Neural cell (in vitro differentiated cells): Measurements from ENCODE around the gene CDC42BPB.

ENCODE experiments used
- MXI1 ChIP-seq: fragments of 450-650 bp; conservative IDR thresholded peaks from 2 replicates; pipeline ENCODE4 v1.6.1; 2014; ENCODE audit warnings: antibody characterized with exemption, mild to moderate bottlenecking; ENCODE audit not compliant: poor library complexity, severe bottlenecking
- TAF1 ChIP-seq: IDR thresholded peaks from 2 replicates; pipeline ENCODE4 v1.6.1; 2012; ENCODE audit warnings: low read depth
- TF ChIP-seq, protein P1 (sequence below): fragments of 450-650 bp; IDR thresholded peaks from 2 replicates; pipeline ENCODE4 v1.5.1; 2014; ENCODE audit warnings: antibody characterized with exemption, mild to moderate bottlenecking, moderate library complexity; ENCODE audit not compliant: poor library complexity, severe bottlenecking

DNA sequence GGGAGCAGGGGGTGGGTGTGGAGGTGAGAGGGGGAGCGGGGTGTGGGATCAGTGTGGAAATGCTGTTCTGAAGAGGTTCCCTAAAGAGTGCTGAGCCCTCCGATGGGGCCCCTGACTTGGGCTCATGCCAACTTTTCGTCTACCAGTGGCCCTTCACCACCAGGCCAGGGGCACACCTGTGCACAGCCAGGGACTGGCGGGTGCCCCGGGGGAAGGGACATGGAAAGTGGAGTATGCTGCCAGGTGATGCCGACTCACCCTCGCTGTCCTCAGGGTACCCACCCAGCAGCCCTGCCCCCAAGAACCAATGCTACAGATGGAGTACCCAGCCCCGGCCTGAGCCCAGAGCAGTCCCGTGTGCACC lies 108.7 kb downstream of the CDC42BPB start:
- no peak for TF ChIP-seq TAF1
- TF ChIP-seq, protein P1, sequence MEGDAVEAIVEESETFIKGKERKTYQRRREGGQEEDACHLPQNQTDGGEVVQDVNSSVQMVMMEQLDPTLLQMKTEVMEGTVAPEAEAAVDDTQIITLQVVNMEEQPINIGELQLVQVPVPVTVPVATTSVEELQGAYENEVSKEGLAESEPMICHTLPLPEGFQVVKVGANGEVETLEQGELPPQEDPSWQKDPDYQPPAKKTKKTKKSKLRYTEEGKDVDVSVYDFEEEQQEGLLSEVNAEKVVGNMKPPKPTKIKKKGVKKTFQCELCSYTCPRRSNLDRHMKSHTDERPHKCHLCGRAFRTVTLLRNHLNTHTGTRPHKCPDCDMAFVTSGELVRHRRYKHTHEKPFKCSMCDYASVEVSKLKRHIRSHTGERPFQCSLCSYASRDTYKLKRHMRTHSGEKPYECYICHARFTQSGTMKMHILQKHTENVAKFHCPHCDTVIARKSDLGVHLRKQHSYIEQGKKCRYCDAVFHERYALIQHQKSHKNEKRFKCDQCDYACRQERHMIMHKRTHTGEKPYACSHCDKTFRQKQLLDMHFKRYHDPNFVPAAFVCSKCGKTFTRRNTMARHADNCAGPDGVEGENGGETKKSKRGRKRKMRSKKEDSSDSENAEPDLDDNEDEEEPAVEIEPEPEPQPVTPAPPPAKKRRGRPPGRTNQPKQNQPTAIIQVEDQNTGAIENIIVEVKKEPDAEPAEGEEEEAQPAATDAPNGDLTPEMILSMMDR: no peak
- TF ChIP-seq MXI1: no peak
